Right forelimb (tissue), 1 donor: ENCODE measurements around the gene MORN5.

ENCODE experiments used
- DNase-seq: peaks from one replicate; pipeline ENCODE4 v3.0.0-alpha.2; 2018

MORN5 gene

DNA sequence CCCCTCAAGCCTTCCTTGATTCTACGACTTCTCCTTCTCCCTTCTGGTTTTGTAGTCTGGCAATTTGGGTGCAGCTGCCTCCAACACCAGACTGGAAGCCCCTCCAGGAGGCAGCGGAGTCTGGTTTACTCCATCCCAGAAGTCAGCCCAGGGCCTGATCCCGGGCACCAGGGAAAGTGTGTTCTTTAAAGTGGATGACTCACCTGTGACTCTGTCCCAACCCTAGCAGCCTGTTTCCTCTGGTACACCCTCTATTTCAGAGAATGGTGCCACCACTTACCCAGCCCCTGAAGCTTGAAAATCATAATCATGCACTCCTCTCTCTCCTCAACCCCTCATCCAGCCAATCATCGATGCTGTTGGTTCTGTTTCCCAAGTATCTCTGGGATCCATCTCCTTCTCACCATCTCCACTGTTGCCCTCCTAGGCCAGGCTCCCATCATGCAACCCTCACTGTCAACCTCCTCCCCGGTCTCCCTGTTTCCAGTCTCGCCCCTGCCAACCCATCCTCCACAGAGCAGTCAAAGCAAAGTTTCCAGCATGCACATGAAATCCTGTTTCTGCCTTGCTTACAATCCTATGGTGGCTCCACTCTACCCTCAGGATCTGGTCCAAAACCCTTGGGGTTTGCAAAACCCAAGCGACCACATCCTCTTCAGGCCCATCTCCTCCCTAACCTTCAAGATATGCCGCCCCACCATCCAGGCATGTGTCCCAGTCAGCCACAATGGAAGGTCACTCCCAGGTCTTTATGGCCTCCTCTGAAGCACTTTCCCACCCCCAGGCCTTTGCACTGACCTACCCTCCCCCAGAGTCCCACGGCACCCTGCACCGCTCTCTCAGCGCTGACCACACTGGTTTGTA lies 58.6 kb downstream of the MORN5 start:
- DNase-seq: no peak

GRCh38 chr9:122218935-122219855 lies 59.5 kb downstream of the MORN5 start:
- no peak for DNase-seq

- no peak for DNase-seq
Measured at GRCh38 chr9:122219856-122220672, 60.4 kb downstream of the MORN5 start.

DNA sequence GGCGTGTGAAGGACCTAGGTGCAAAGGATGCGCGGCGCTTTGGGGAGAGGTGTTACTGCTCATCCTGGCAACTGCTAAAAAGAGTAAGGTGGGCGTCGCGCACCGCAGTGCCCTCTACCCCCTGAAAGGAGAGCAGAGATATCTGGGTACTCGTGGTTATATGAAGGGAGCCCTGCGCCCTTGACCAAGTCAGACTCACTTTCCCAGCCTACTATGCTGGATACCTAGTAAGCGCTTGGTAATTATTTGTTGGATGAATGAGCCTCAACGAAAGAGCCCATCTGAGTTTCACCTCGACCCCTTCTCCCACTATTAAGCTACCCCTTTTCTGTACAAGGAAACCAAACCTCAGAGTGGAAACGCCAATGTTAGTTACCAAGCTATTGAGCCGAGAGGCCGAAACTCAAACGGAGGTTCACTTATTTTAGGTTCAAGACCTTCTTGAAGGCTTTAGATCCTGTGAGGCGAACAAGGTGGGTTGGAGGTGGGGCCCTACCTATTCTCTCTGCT lies 61.0 kb downstream of the MORN5 start:
- DNase-seq: no peak

GRCh38 chr9:122221183-122221811 lies 61.6 kb downstream of the MORN5 start:
- no peak for DNase-seq

DNA sequence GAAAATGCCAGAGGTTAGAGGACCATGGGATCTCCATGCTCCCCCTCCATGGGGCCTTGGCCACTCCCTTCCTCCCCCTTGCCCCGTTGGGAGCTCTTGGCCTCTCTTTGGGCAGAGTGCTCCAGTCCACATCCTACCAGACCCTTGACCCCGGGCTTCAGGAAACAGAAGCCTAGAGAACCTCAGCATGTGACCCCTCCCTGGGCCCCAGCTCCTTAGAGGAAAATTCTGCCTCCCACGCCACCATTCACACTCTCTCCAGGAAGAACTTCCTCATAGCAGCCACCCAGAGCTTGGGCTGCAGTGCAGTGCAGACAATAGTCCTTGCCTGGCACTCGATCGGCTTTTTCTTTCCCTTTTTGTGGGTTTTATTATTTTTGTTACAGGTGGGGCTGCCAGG lies 63.1 kb downstream of the MORN5 start:
- DNase-seq: no peak

DNA sequence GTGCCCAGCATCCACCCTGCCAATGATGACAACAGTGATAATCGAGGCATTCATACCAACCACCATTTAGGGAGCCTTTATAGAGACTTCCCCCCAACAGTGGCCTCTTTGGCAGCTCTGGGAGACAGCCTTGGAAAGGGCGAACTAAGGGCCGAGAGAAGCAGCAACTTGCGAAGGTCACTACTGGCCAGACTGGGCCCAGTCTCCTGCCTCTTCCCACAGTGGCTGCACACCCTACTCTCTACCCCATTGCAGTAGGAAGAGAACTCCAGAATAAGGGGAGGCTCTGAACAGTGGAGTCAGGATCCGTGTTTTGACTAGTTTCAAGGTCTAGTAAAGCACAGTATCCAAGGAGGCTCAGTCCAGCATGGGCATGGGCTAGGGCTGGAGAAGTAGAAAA lies 63.7 kb downstream of the MORN5 start:
- no peak for DNase-seq

- DNase-seq: no peak
Measured at GRCh38 chr9:122225312-122226141, 65.8 kb downstream of the MORN5 start.

- DNase-seq: no peak
Measured at GRCh38 chr9:122226142-122226757, 66.5 kb downstream of the MORN5 start.

DNA sequence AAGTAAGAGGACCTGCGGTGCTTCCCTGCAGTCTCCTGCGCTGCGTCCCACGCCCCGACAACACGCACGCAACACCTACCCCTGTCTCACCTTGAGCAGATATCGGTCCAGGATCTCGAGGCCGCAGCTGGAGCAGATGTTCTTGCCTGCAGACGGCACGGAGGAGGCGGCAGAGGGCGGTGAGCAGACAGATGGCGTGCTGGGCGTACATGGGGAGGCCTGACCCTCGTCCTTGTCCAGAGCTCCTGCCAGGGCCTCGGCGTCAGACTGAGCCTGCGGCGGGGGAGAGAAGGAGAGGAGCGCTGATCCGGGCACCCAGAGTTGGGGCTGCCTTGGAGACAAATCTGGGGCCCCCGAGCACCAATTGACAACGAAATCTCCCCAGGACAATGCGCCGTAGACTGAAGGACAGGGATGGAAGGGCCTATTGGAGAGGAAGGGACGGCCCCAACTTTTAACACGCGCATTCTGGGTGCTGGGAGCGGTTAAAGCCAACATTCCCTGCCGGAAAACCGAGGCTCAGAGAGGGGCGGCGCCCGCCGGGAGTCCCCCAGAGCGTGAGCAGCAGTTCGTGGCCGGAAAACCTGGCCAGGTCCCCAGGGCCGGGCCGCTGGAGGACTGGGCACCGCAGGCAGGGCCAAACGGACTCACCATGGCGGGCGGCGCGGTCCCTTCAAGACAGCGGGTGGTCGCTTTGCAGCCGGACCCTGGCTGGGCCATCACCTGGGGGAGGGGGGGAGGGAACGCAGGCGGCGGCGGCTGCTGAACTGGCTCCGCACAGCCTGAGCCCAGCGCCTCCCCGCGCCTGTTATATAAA lies 67.3 kb downstream of the MORN5 start:
- DNase-seq: no peak

- DNase-seq: no peak
Measured at GRCh38 chr9:122227575-122227900, 67.8 kb downstream of the MORN5 start.

DNA sequence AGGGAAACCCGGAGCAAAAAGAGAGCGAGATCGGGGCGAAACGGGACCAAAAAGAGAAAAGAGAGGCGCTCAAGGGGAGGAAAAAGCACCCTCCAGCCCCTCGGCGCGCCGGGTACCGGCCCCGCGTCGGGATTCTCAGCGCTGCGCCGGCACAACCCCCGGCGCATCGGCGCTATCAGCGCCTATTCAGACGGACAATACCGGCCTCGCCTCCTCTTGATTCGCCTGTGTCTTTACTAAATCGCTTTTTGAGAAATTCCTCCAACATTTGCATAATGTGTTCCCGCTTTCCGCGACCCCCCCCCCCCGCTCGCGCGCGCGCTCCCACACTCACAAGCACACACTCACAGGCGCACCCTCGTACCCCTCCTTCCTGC lies 68.5 kb downstream of the MORN5 start:
- no peak for DNase-seq

DNA sequence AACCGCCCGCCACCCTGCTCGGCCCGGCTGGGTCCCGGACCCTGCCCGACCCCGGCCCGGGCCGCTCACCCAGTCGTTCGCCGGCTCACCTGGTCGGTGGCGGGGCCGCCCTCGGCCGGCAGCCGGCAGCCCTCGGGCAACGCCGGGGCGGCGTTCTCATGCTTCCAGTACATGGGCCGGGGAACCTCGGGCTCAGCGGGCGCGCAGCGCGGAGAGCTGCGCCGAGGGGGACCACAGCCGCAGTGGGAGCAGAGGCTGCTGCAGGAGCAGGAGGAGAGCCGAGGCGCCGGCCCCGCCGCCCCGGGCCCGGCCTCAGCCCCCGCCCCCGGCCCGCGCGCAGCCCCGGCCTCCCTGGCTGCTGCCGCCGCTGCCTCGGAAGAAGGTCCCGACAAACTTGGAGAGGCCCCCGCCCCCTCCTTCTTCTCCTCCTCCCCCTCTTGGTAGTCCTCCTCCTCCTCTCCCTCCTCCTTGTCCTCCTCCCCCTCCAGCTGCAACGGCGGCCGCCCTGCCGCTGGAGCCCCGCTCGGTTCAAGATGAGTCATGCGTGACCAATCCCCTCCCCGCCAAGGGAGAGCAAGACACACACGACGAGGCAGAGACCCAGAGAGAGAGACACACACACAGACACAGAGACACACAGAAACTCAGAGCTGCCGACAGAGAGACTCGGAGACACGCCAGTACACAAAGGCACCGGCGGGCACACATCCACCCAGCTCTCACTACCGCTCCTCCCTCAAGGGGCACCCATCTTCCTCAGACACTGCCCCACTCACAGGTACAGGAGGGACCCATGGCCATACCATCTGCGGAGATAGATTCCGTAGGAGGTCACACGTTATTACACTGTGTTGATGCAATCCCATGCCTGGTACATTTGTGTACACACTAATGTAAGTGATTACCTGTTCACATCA lies 69.1 kb downstream of the MORN5 start, which contains the start of gene LHX6:
TSS of gene LHX6 (minus strand) at position 390 of the 917 bp plus-strand sequence. CDS start at position 173, 217 bp downstream.
- no peak for DNase-seq

GRCh38 chr9:122229485-122229837 lies 69.8 kb downstream of the MORN5 start:
- DNase-seq: no peak

- DNase-seq: no peak
Measured at GRCh38 chr9:122232796-122233306, 73.1 kb downstream of the MORN5 start.

GRCh38 chr9:122234022-122234748 lies 74.5 kb downstream of the MORN5 start:
- DNase-seq: no peak

DNA sequence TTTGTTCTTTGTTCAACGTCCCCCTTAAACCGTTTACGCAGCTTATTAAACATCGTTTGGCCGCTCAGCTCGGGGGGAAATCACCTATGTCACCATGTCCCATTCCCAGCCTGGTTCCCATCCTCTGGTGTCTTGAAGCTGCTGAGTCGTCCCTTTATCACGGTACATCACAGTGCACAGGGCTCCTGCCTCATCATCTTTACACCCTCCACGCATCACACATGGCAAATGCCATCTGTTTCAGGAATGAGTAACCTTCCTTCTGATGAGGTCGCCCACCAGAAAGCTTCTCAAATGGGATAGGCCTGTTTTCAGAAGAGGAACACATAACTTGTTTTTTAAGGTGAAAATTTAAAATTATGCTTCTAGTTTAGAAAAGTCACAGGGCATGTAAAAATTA lies 77.0 kb downstream of the MORN5 start:
- no peak for DNase-seq

DNA sequence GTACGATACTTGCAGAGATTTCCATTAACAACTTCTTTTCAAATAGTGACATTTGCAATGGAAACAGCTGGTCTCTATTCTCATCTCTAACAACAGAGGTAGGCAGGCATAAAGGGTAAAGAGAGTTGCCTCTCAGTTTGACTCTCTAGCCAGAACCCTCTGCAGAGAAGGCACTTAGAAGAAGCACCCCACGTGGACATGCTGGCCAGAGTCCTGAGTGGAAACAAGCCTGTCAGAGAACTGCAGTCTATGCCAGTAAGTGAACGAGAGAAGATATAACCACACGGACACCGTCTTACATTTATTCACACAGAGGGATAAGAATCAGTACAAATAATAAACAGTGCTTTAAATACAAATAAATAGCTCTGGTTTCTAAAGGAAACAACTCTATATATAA lies 80.0 kb downstream of the MORN5 start:
- DNase-seq: no peak
